HG03139 (cell line): Measurements from ENCODE around the gene PPARG.
"Not testable (repeated sequence)": the region's sequence is repeated elsewhere in the genome, so short reads cannot be mapped to it uniquely, and the experiment has no call there.

Experiments
- ATAC-seq: cut with Tn5 transposase; IDR thresholded peaks from one replicate; pipeline ENCODE4 v1.9.1; 2021; ENCODE audit not compliant: unreplicated experiment

Gene PPARG

DNA sequence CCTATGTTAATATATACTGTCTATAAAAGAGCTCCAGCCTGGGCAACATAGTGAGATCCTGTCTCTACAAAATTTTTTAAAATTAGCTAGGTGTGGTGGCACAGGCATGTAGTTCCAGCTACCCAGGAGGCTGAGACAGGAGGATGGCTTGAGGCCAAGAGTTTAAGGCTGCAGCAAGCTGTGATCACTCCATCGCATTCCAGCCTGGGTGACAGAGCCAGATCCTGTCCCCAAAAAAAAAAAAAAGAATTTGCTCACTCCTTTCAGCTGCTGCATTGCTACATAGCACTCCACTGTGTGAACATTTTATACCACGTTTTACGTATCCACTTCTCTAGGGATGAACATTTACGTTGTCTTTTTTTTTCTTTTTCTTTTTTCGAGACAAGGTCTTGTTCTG lies 189.5 kb downstream of the PPARG start:
- ATAC-seq, result no peak

DNA sequence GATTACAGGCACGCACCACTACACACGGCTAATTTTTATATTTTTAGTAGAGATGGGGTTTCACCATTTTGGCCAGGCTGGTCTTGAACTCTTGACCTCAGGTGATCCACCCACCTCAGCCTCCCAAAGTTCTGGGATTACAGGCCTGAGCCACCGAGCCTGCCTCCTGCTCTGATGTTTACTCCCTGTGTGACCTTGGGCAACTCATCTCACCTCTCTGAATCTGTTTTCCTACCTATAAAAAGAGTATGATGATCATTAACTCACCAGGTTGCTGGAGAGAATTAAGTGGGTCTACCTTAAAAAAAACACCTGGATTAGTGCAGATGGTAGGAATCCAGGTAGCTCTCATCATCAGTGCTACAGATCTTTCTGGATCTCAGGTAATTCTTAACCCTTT lies 190.3 kb downstream of the PPARG start:
- ATAC-seq, result not testable (repeated sequence)

DNA sequence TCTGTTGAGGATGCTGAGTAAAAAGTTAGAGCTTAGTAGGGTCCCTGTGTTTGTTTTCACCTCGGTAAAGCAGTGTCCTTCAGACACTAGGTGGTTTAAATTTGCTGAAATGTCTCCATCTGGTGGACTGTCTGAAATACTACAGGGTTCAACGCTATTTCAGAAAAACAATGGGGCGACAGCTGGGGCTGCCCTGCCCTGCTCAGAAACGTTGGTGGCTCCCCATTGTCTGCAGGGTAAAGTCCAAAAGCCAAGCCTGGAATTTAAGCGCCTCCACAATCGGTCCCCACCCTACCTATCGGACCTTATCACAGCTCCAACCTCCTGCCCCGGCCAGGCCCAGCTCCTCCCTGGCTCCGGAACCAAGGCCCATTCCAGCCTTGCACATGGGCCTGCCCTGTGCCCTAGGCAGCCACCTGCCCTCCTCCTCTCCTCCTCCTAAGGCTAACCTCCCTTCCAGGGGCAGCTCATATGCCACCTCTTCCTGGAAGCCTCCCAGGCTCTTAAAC lies 191.1 kb downstream of the PPARG start:
- ATAC-seq, result no peak

DNA sequence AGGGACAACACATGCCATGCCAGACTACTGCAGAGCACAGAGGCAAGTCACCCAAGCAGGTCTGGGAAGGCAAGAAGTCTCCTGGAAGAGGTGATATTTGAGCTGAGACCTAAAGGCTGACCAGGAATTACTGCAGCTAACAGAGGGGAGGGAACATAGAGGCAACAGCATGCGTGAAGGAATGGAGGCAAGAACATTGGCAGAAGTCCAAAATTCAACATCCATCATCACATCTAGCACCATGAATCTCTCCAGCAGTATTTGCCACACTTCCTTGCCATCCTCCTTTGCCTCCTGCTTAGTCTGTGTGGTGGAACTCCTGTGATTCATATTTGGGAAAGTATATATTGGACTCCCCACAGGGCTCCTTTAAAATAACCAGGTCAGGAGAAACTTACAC lies 194.5 kb downstream of the PPARG start:
- ATAC-seq, result no peak

DNA sequence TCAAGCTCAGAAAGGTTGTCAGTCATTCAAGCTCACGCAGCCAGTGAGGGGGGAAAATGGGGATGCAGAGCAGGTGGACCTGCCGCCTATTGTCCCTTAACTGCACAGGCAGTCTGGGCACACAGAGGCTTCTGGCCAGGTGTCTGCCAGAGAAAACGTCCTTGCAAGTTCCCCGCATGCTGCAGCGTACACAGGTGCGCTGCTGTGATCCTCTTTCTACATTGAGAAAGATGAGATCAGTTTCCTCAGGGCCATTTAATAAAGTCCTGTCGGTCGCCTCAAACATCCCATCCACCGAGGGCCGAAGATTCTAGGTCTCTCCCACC lies 195.0 kb downstream of the PPARG start:
- no peak for ATAC-seq
